ENCODE results near the gene ITCH. TPM values are rescaled to one million over a fixed set of nuclear protein-coding genes. Genes with fewer than 3 reads are reported as not detected.

ITCH gene
- total and polyA plus RNA-seq, 11 donors: 6.0 to 49.0 (median 39.5) TPM

DNA sequence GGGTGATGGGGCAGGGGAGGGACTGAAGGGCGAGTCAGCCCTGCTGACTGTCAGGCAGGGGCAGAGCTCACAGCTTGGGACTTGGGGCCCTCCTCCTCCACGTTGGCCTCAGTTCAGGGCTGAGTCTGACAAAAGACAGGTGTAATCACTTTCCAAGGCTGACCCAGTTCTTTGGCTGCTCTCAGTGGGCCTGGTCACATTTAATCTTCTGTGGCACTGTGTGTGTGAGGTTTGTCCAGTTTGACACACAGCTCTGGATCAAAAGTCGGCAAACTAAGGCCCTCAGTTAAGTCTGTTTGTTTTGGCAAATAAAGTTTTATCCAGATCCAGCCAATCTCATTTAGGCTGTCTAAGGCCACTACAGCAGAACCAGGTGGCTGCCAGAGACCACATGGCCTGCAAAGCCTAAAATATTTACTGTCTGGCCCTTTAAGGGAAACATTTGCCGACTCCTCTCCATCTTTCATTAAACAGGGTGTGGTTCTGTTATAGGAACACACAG is 190.3 kb downstream of the ITCH start:
- intact Hi-C loops (cut with DNase I): loop anchor here in 1 of 10 donors (10.0 kb wide), 1 partner anchor 151 kb away; the partner anchor contains the start of gene TP53INP2
- H3K9me3 ChIP-seq: no peaks in the 10 kb centered on the region
- H3K4me1 ChIP-seq: peaks cover 0 to 20% (median 10%) of the 10 kb centered on the region in 12 donors
- ATAC-seq (peak; percentile 64 to 73 (median 72)), DNase-seq (peak in 2 of 5 donors; percentile 48 to 54)
- TF ChIP-seq POLR2A (IDR thresholded peaks at IDR 0.05): no peak
- TF ChIP-seq, protein P1, sequence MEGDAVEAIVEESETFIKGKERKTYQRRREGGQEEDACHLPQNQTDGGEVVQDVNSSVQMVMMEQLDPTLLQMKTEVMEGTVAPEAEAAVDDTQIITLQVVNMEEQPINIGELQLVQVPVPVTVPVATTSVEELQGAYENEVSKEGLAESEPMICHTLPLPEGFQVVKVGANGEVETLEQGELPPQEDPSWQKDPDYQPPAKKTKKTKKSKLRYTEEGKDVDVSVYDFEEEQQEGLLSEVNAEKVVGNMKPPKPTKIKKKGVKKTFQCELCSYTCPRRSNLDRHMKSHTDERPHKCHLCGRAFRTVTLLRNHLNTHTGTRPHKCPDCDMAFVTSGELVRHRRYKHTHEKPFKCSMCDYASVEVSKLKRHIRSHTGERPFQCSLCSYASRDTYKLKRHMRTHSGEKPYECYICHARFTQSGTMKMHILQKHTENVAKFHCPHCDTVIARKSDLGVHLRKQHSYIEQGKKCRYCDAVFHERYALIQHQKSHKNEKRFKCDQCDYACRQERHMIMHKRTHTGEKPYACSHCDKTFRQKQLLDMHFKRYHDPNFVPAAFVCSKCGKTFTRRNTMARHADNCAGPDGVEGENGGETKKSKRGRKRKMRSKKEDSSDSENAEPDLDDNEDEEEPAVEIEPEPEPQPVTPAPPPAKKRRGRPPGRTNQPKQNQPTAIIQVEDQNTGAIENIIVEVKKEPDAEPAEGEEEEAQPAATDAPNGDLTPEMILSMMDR (IDR thresholded peaks at IDR 0.05): no peak
- H3K27ac ChIP-seq: peak overlapping the region in 7 of 12 donors; percentile 9 to 66 (median 37)
- no peak overlapping the region for H3K4me3 ChIP-seq
- H3K27me3 ChIP-seq: no peaks in the 10 kb centered on the region
- no peaks in the 10 kb centered on the region for H3K36me3 ChIP-seq
- 32 to 46% (median 40%) methylated on average over 3 to 4 of the region's 4 CpGs for WGBS, 4 donors

DNA sequence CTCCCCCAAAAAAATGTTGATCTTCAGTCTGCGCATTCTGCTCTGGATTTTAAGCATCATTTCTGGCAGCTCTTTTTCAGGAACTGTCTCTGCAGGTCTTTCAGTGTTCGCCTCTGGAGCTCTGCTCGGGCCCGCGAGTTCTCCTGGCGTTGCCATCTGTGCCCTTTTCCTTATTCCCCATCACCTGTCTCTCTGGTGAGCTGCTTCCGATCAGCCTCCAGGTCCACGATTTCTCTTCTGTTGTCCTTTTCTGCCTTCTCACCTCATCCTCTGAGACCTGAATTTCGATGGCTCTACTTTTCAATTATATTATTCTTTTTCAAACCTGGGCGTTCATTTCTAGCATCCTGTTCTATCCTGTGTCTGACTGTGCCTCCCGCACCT is 194.9 kb downstream of the ITCH start:
- H3K36me3 ChIP-seq: peaks cover 0 to 6% (median 0%) of the 10 kb centered on the region in 9 donors
- 23 to 32% (median 31%) methylated on average over 11 of the region's 11 CpGs for WGBS, 4 donors
- ATAC-seq: no peak
- DNase-seq: no peak
- no peak for TF ChIP-seq POLR2A (IDR thresholded peaks at IDR 0.05)
- TF ChIP-seq, protein P1 (IDR thresholded peaks at IDR 0.05): no peak
- H3K4me1 ChIP-seq: peaks cover 0 to 34% (median 11%) of the 10 kb centered on the region in 12 donors
- H3K27ac ChIP-seq: peak overlapping the region; percentile 81 to 98 (median 94)
- H3K4me3 ChIP-seq: peak overlapping the region; percentile 57 to 98 (median 86)
- no peaks in the 10 kb centered on the region for H3K27me3 ChIP-seq
- intact Hi-C loops (cut with DNase I): loop anchor here in 1 of 10 donors (10.0 kb wide), 1 partner anchor 147 kb away; the partner anchor contains the start of gene TP53INP2
- H3K9me3 ChIP-seq: no peaks in the 10 kb centered on the region

DNA sequence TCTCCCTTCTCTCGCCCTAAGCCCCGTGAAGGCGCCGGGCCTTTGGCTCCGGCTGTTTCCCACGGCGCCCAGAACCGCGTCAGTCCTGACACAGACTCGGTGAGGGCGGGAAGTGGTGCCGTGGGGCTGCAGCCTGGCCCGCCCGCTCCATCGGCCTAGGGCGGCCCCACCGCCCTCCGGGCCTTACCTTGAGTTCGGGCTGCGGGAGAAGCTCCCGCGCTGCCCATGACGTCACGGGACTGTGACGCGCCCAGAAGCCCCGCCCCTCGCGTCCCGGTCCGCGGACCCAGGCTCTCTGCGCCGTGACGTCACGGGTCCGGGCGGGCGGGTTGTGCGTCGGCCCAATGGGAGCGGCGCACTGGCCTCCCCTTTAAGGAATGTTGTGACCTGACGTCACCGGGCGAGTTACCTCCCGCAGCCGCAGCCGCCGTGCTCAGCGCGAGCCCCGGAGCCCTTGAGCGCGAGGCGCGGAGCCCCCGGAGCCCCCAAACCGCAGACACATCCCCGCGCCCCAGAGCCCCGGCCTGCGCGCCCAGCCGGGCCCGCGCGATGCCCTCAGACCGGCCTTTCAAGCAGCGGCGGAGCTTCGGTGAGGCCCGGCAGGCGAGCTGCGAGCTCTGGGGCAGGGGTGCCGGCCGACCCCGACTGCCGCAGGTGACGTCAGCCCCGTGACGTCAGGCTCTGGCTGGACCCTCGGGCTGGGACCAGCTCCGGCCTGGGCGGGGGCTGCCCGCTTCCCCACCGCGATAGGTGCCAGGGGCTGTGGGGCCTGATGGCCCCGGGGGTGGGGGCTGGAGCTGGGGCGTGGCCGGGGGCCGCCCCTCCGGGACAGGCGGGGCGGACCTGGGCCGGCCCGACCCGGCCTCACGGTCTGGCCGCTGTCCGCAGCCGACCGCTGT is 195.5 kb downstream of the ITCH start, which contains the start of gene MAP1LC3A:
Gene MAP1LC3A, plus strand, starts transcription at position 399 of the 899 bp plus-strand sequence. Its CDS starts 151 bp downstream, at position 550.
- peak within 1 kb of the TSS; percentile 81 to 98 (median 94) for H3K27ac ChIP-seq
- DNase-seq (peak; percentile 96 to 98 (median 98)), ATAC-seq (peak; percentile 87 to 96 (median 92))
- no peaks in the 10 kb centered on the region for H3K27me3 ChIP-seq
- peaks cover 0 to 28% (median 10%) of the 10 kb centered on the region in 12 donors for H3K4me1 ChIP-seq
- intact Hi-C loops (cut with DNase I): loop anchor here in 1 of 10 donors (10.0 kb wide), 1 partner anchor 146 kb away; the partner anchor contains the start of gene TP53INP2
- TF ChIP-seq, protein P1 (IDR thresholded peaks at IDR 0.05): no peak
- TF ChIP-seq POLR2A (IDR thresholded peaks at IDR 0.05): peak; percentile 11 to 69
- 0 to 4% (median 3%) methylated on average over 29 to 103 of the region's 103 CpGs for WGBS, 4 donors
- peaks cover 0 to 6% (median 0%) of the 10 kb centered on the region in 9 donors for H3K36me3 ChIP-seq
- H3K4me3 ChIP-seq: peak within 1 kb of the TSS; percentile 57 to 98 (median 86)
- no peaks in the 10 kb centered on the region for H3K9me3 ChIP-seq
